ENCODE measurements around the gene MAPKAP1. TPM values are rescaled to one million over a fixed set of nuclear protein-coding genes. Genes with fewer than 3 reads are reported as not detected.

MAPKAP1 gene
- total and polyA plus RNA-seq, 9 of the 15 experiments (the other 6 are each of a cell fraction or from before 2014, with no cell fraction given), result 2.6 to 82.1 (median 61.1) TPM

DNA sequence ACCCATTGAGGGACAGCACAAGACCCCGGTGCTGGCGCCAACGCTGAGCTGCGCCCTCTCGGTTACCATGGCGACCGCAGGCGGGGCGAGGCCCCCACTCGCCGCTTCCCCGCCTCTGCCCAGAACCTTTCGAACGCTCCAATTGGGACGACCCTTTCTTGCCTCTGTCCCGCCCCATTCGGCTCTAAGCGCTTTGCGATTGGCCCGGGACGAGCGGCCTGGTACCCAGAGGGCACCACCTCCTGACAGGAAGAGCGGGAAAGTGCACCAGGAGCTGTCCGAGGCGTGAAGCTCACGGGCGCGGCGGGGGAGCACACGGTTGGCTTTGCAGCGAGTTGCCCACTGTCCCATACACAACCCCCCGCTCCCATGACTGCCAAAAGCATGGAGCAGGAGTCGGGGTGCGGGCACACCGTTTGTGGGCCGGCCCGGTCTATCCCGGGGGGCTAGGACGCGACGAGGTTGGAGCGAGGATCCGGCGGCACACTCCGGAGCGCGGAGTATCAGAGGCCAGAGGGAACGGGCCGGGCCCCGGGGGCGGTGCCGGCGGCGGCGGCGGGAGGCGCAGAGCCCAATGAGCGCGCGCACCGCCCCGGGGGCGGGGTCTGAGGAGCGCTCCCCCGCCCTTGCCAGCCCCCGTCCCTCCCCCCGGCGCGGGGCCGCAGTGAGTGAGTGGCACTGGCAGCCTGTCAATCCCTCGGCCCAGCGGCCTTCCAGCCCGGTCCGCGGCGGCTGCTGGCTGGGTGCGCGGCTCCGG lies 39.2 kb upstream of the MAPKAP1 start (continued):
- TF ChIP-seq ZBTB1 (CRISPR knock-in tag; IDR thresholded peaks at IDR 0.05; ENCODE audit: borderline replicate concordance, low read depth) (no peak), SIN3A (IDR thresholded peaks at IDR 0.05; ENCODE audit: borderline replicate concordance in 2 of 2, control insufficient read depth in 1 of 2, low read depth in 2 of 2, low read length in 2 of 2) (no peak), HNRNPL (IDR thresholded peaks at IDR 0.05; ENCODE audit: low read depth, low read length) (peak; percentile 66; the same call in 1 of the 2 replicates), TOE1 (IDR thresholded peaks at IDR 0.05; ENCODE audit: borderline replicate concordance) (no peak), TOE1 (CRISPR knock-in tag; IDR thresholded peaks at IDR 0.05; ENCODE audit: borderline replicate concordance, low read depth) (no peak), MAZ (CRISPR knock-in tag; conservative IDR thresholded peaks at IDR 0.05 in 1 of 2, IDR thresholded peaks at IDR 0.05 in 1 of 2) (peak; percentile 70 to 71; a peak in 3 of 4 replicates), RAD21 (CRISPR knock-in tag; conservative IDR thresholded peaks at IDR 0.05 in 1 of 2, IDR thresholded peaks at IDR 0.05 in 1 of 2) (no peak), NCOA1 (IDR thresholded peaks at IDR 0.05; ENCODE audit: low read depth) (no peak), BMI1 (IDR thresholded peaks at IDR 0.05; ENCODE audit: low read length) (peak; percentile 42; the same call in 1 of the 2 replicates), SP1 (CRISPR knock-in tag; IDR thresholded peaks at IDR 0.05) (0 out of 2 replicates have a peak, but pooled peaks have one; percentile 42), ZSCAN29 (IDR thresholded peaks at IDR 0.05) (no peak)
- TF ChIP-seq, protein P1, sequence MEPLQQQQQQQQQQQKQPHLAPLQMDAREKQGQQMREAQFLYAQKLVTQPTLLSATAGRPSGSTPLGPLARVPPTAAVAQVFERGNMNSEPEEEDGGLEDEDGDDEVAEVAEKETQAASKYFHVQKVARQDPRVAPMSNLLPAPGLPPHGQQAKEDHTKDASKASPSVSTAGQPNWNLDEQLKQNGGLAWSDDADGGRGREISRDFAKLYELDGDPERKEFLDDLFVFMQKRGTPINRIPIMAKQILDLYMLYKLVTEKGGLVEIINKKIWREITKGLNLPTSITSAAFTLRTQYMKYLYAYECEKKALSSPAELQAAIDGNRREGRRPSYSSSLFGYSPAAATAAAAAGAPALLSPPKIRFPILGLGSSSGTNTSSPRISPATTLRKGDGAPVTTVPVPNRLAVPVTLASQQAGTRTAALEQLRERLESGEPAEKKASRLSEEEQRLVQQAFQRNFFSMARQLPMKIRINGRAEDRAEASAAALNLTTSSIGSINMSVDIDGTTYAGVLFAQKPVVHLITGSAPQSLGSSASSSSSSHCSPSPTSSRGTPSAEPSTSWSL (CRISPR knock-in tag; IDR thresholded peaks at IDR 0.05; ENCODE audit: borderline replicate concordance), result peak; percentile 46; the same call in 1 of the 2 replicates
- TF ChIP-seq, protein P2, sequence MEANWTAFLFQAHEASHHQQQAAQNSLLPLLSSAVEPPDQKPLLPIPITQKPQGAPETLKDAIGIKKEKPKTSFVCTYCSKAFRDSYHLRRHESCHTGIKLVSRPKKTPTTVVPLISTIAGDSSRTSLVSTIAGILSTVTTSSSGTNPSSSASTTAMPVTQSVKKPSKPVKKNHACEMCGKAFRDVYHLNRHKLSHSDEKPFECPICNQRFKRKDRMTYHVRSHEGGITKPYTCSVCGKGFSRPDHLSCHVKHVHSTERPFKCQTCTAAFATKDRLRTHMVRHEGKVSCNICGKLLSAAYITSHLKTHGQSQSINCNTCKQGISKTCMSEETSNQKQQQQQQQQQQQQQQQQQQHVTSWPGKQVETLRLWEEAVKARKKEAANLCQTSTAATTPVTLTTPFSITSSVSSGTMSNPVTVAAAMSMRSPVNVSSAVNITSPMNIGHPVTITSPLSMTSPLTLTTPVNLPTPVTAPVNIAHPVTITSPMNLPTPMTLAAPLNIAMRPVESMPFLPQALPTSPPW (CRISPR knock-in tag; IDR thresholded peaks at IDR 0.05), result peak; percentile 93
- TF ChIP-seq, protein P3, sequence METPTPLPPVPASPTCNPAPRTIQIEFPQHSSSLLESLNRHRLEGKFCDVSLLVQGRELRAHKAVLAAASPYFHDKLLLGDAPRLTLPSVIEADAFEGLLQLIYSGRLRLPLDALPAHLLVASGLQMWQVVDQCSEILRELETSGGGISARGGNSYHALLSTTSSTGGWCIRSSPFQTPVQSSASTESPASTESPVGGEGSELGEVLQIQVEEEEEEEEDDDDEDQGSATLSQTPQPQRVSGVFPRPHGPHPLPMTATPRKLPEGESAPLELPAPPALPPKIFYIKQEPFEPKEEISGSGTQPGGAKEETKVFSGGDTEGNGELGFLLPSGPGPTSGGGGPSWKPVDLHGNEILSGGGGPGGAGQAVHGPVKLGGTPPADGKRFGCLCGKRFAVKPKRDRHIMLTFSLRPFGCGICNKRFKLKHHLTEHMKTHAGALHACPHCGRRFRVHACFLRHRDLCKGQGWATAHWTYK (CRISPR knock-in tag; IDR thresholded peaks at IDR 0.05), result peak; percentile 20; the same call in 1 of the 2 replicates
- TF ChIP-seq, protein P4, sequence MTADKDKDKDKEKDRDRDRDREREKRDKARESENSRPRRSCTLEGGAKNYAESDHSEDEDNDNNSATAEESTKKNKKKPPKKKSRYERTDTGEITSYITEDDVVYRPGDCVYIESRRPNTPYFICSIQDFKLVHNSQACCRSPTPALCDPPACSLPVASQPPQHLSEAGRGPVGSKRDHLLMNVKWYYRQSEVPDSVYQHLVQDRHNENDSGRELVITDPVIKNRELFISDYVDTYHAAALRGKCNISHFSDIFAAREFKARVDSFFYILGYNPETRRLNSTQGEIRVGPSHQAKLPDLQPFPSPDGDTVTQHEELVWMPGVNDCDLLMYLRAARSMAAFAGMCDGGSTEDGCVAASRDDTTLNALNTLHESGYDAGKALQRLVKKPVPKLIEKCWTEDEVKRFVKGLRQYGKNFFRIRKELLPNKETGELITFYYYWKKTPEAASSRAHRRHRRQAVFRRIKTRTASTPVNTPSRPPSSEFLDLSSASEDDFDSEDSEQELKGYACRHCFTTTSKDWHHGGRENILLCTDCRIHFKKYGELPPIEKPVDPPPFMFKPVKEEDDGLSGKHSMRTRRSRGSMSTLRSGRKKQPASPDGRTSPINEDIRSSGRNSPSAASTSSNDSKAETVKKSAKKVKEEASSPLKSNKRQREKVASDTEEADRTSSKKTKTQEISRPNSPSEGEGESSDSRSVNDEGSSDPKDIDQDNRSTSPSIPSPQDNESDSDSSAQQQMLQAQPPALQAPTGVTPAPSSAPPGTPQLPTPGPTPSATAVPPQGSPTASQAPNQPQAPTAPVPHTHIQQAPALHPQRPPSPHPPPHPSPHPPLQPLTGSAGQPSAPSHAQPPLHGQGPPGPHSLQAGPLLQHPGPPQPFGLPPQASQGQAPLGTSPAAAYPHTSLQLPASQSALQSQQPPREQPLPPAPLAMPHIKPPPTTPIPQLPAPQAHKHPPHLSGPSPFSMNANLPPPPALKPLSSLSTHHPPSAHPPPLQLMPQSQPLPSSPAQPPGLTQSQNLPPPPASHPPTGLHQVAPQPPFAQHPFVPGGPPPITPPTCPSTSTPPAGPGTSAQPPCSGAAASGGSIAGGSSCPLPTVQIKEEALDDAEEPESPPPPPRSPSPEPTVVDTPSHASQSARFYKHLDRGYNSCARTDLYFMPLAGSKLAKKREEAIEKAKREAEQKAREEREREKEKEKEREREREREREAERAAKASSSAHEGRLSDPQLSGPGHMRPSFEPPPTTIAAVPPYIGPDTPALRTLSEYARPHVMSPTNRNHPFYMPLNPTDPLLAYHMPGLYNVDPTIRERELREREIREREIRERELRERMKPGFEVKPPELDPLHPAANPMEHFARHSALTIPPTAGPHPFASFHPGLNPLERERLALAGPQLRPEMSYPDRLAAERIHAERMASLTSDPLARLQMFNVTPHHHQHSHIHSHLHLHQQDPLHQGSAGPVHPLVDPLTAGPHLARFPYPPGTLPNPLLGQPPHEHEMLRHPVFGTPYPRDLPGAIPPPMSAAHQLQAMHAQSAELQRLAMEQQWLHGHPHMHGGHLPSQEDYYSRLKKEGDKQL (CRISPR knock-in tag; IDR thresholded peaks at IDR 0.05; ENCODE audit: borderline replicate concordance), result no peak

Data from K562 (cell line).